HepG2 (cell line): ENCODE data around the gene SAE1. TPM values are rescaled to one million over a fixed set of nuclear protein-coding genes. Genes with fewer than 3 reads are reported as not detected.

ENCODE experiments used
- EP300 ChIP-seq, 3 experiments: sonication (generic) in 1 of 3; formaldehyde crosslinking in 1 of 3; IDR thresholded peaks; 2 replicates each; pipeline versions ENCODE4 v1.5.1 to v1.6.1; 2011 to 2020; ENCODE audit warnings: low read depth in 2 of 3, low read length in 2 of 3, borderline replicate concordance in 1 of 3, improper control_type of control experiment in 1 of 3, mild to moderate bottlenecking in 1 of 3, missing genetic modification reagents in 1 of 3, moderate library complexity in 1 of 3
- HDAC6 ChIP-seq: fragments of 200-600 bp; sonication (generic); IDR thresholded peaks from 2 replicates; pipeline ENCODE4 v1.7.0; 2017; ENCODE audit warnings: mild to moderate bottlenecking, antibody characterized with exemption, low read length, low read depth
- HNRNPUL1 ChIP-seq: fragments of 200-400 bp; formaldehyde crosslinking; IDR thresholded peaks from 2 replicates; pipeline ENCODE4 v1.6.1; 2017; ENCODE audit warnings: low read depth, mild to moderate bottlenecking, low read length, moderate library complexity
- KAT2B ChIP-seq: fragments of 150-350 bp; IDR thresholded peaks from 2 replicates; pipeline ENCODE4 v1.6.1; 2014; ENCODE audit warnings: low read depth, low read length, borderline replicate concordance
- KDM1A ChIP-seq: IDR thresholded peaks from 2 replicates; pipeline ENCODE4 v1.6.1; 2016; ENCODE audit warnings: missing compliant biosample characterization
- KDM5A ChIP-seq: fragments of 200-600 bp; sonication (generic); IDR thresholded peaks from 2 replicates; pipeline ENCODE4 v1.7.0; 2018; ENCODE audit warnings: antibody characterized with exemption, mild to moderate bottlenecking, low read length, borderline replicate concordance
- KLF13 ChIP-seq: sonication (generic); formaldehyde crosslinking; IDR thresholded peaks from 2 replicates; pipeline ENCODE4 v1.4.0; 2020; ENCODE audit warnings: mild to moderate bottlenecking, missing genetic modification reagents
- KMT2B ChIP-seq: IDR thresholded peaks from 2 replicates; pipeline ENCODE4 v1.6.1; 2016; ENCODE audit warnings: missing genetic modification reagents, missing compliant biosample characterization
- MNT ChIP-seq: fragments of 450-650 bp; IDR thresholded peaks from 2 replicates; pipeline ENCODE4 v1.6.1; 2016
- MTA1 ChIP-seq: sonication (generic); formaldehyde crosslinking; IDR thresholded peaks from 2 replicates; pipeline ENCODE4 v1.4.0; 2020; ENCODE audit warnings: missing genetic modification reagents, mild to moderate bottlenecking, borderline replicate concordance
- RARG ChIP-seq: sonication (generic); formaldehyde crosslinking; IDR thresholded peaks from 2 replicates; pipeline ENCODE4 v1.4.0; 2020; ENCODE audit warnings: low read depth, mild to moderate bottlenecking, missing genetic modification reagents
- SPEN ChIP-seq: sonication (generic); formaldehyde crosslinking; IDR thresholded peaks from 2 replicates; pipeline ENCODE4 v1.5.1; 2020; ENCODE audit warnings: low read depth, mild to moderate bottlenecking, missing genetic modification reagents
- THAP11 ChIP-seq: IDR thresholded peaks from 2 replicates; pipeline ENCODE4 v1.6.1; 2016; ENCODE audit warnings: missing biosample characterization, missing genetic modification reagents
- ZBTB8A ChIP-seq: sonication (generic); formaldehyde crosslinking; IDR thresholded peaks from 2 replicates; pipeline ENCODE4 v1.4.0; 2020; ENCODE audit warnings: mild to moderate bottlenecking, low read depth, missing genetic modification reagents, borderline replicate concordance
- ZNF292 ChIP-seq: sonication (generic); formaldehyde crosslinking; IDR thresholded peaks from 2 replicates; pipeline ENCODE4 v1.8.1; 2022; ENCODE audit warnings: mild to moderate bottlenecking, low read depth, missing genetic modification reagents, borderline replicate concordance
- ZNF331 ChIP-seq: sonication (generic); formaldehyde crosslinking; IDR thresholded peaks from 2 replicates; pipeline ENCODE4 v1.4.0; 2020; ENCODE audit warnings: missing genetic modification reagents
- polyA plus RNA-seq, 8 experiments: library from polyadenylated mRNA; depleted of rRNA in 3 of 8; stranded (reverse) in 7 of 8; unstranded in 1 of 8; fragments of >200 nt; fragmentation: Illumina TruSeq in 4 of 8; extraction: Trizol in 4 of 8; gene quantifications; 2 replicates each; pipeline versions ENCODE4 v1.2.1 to v1.2.3, GENCODE V29; 2011 to 2016; ENCODE audit warnings: low read depth in 4 of 8, missing spikeins in 1 of 8, mixed read lengths in 1 of 8; ENCODE audit not compliant: insufficient read depth in 1 of 8
- total RNA-seq, 5 experiments: library from RNA; depleted of rRNA; stranded (reverse); fragments of >200 nt; fragmentation: Illumina TruSeq; extraction: Trizol; gene quantifications; 2 replicates each; pipeline ENCODE4 v1.2.3, GENCODE V29; 2016; ENCODE audit warnings: low read depth in 1 of 5
- TF ChIP-seq, protein P1 (sequence below): sonication (generic); formaldehyde crosslinking; IDR thresholded peaks from 2 replicates; pipeline ENCODE4 v1.5.1; 2020; ENCODE audit warnings: mild to moderate bottlenecking, missing genetic modification reagents, borderline replicate concordance
- TF ChIP-seq, protein P2 (sequence below): sonication (generic); formaldehyde crosslinking; IDR thresholded peaks from 2 replicates; pipeline ENCODE4 v1.4.0; 2020; ENCODE audit warnings: missing genetic modification reagents

Gene SAE1
- total and polyA plus RNA-seq, 2 of the 13 experiments (the other 11 are each of a cell fraction or from before 2014, with no cell fraction given), result 87.6 to 197 TPM

GRCh38 chr19:47255879-47256692 is 125.5 kb downstream of the SAE1 start, which contains the start of gene CCDC9 (continued):
- TF ChIP-seq, protein P1, sequence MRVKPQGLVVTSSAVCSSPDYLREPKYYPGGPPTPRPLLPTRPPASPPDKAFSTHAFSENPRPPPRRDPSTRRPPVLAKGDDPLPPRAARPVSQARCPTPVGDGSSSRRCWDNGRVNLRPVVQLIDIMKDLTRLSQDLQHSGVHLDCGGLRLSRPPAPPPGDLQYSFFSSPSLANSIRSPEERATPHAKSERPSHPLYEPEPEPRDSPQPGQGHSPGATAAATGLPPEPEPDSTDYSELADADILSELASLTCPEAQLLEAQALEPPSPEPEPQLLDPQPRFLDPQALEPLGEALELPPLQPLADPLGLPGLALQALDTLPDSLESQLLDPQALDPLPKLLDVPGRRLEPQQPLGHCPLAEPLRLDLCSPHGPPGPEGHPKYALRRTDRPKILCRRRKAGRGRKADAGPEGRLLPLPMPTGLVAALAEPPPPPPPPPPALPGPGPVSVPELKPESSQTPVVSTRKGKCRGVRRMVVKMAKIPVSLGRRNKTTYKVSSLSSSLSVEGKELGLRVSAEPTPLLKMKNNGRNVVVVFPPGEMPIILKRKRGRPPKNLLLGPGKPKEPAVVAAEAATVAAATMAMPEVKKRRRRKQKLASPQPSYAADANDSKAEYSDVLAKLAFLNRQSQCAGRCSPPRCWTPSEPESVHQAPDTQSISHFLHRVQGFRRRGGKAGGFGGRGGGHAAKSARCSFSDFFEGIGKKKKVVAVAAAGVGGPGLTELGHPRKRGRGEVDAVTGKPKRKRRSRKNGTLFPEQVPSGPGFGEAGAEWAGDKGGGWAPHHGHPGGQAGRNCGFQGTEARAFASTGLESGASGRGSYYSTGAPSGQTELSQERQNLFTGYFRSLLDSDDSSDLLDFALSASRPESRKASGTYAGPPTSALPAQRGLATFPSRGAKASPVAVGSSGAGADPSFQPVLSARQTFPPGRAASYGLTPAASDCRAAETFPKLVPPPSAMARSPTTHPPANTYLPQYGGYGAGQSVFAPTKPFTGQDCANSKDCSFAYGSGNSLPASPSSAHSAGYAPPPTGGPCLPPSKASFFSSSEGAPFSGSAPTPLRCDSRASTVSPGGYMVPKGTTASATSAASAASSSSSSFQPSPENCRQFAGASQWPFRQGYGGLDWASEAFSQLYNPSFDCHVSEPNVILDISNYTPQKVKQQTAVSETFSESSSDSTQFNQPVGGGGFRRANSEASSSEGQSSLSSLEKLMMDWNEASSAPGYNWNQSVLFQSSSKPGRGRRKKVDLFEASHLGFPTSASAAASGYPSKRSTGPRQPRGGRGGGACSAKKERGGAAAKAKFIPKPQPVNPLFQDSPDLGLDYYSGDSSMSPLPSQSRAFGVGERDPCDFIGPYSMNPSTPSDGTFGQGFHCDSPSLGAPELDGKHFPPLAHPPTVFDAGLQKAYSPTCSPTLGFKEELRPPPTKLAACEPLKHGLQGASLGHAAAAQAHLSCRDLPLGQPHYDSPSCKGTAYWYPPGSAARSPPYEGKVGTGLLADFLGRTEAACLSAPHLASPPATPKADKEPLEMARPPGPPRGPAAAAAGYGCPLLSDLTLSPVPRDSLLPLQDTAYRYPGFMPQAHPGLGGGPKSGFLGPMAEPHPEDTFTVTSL (CRISPR knock-in tag), result 0 out of 2 replicates have a peak, but pooled peaks have one; percentile 16
- TF ChIP-seq KMT2B (CRISPR knock-in tag) (peak; percentile 51; the same call in 1 of the 2 replicates), THAP11 (peak; percentile 91), SPEN (peak; percentile 72), KLF13 (no peak), RARG (CRISPR knock-in tag) (no peak), ZNF292 (CRISPR knock-in tag) (no peak), HNRNPUL1 (no peak), KDM5A (peak; percentile 74; the same call in 1 of the 2 replicates), MTA1 (CRISPR knock-in tag) (peak; percentile 28; the same call in 1 of the 2 replicates), KDM1A (CRISPR knock-in tag) (peak; percentile 2; the same call in 1 of the 2 replicates), EP300 (IDR thresholded peaks at IDR 0.05; ENCODE audit: low read depth in 2 of 2, low read length in 2 of 2) (0 out of 4 replicates have a peak, but pooled peaks of 1 of the 2 experiments have one; percentile 22), EP300 (CRISPR knock-in tag; IDR thresholded peaks at IDR 0.05; ENCODE audit: borderline replicate concordance) (no peak; the same call in 1 of the 2 replicates), KAT2B (no peak), MNT (peak; percentile 83), HDAC6 (no peak), ZNF331 (CRISPR knock-in tag) (peak; percentile 15; the same call in 1 of the 2 replicates), ZBTB8A (CRISPR knock-in tag) (no peak)
- TF ChIP-seq, protein P2, sequence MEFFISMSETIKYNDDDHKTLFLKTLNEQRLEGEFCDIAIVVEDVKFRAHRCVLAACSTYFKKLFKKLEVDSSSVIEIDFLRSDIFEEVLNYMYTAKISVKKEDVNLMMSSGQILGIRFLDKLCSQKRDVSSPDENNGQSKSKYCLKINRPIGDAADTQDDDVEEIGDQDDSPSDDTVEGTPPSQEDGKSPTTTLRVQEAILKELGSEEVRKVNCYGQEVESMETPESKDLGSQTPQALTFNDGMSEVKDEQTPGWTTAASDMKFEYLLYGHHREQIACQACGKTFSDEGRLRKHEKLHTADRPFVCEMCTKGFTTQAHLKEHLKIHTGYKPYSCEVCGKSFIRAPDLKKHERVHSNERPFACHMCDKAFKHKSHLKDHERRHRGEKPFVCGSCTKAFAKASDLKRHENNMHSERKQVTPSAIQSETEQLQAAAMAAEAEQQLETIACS (CRISPR knock-in tag), result peak; percentile 82
